HepG2 (cell line): Measurements from ENCODE around the gene TNFRSF25. TPM values are rescaled to one million over a fixed set of nuclear protein-coding genes. Genes with fewer than 3 reads are reported as not detected.

Source experiments
- ATF1 ChIP-seq: IDR thresholded peaks from 2 replicates; pipeline ENCODE4 v1.6.1; 2016; ENCODE audit warnings: mild to moderate bottlenecking, control low read depth
- DPF2 ChIP-seq: sonication (generic); formaldehyde crosslinking; IDR thresholded peaks from 2 replicates; pipeline ENCODE4 v1.4.0; 2020; ENCODE audit warnings: mild to moderate bottlenecking, low read depth, missing genetic modification reagents, borderline replicate concordance
- KLF12 ChIP-seq: sonication (generic); formaldehyde crosslinking; IDR thresholded peaks from 2 replicates; pipeline ENCODE4 v1.4.0; 2020; ENCODE audit warnings: missing genetic modification reagents, borderline replicate concordance
- MAZ ChIP-seq, 2 experiments: sonication (generic) in 1 of 2; formaldehyde crosslinking in 1 of 2; IDR thresholded peaks; 2 replicates each; pipeline versions ENCODE4 v1.5.0 to v1.6.1; 2012 to 2020; ENCODE audit warnings: low read depth in 2 of 2, mild to moderate bottlenecking in 2 of 2, borderline replicate concordance in 1 of 2, improper control_type of control experiment in 1 of 2, low read length in 1 of 2, missing genetic modification reagents in 1 of 2, moderate library complexity in 1 of 2
- NFYB ChIP-seq: sonication (generic); formaldehyde crosslinking; IDR thresholded peaks from 2 replicates; pipeline ENCODE4 v1.4.0; 2020; ENCODE audit warnings: missing genetic modification reagents
- PHF8 ChIP-seq: sonication (generic); formaldehyde crosslinking; IDR thresholded peaks from 2 replicates; pipeline ENCODE4 v1.5.0; 2020; ENCODE audit warnings: missing genetic modification reagents
- POLR2G ChIP-seq: fragments of 200-400 bp; formaldehyde crosslinking; IDR thresholded peaks from 2 replicates; pipeline ENCODE4 v1.6.1; 2018; ENCODE audit warnings: mild to moderate bottlenecking, low read depth, low read length, moderate library complexity
- SIX4 ChIP-seq: sonication (generic); formaldehyde crosslinking; IDR thresholded peaks from 2 replicates; pipeline ENCODE4 v1.4.0; 2020; ENCODE audit warnings: missing genetic modification reagents
- TSC22D2 ChIP-seq: sonication (generic); formaldehyde crosslinking; IDR thresholded peaks from 2 replicates; pipeline ENCODE4 v1.5.1; 2020; ENCODE audit warnings: missing genetic modification reagents, mild to moderate bottlenecking, borderline replicate concordance
- ZNF296 ChIP-seq: sonication (generic); formaldehyde crosslinking; conservative IDR thresholded peaks from 2 replicates; pipeline ENCODE4 v1.5.0; 2020; ENCODE audit warnings: mild to moderate bottlenecking, missing genetic modification reagents
- ZNF44 ChIP-seq: sonication (generic); formaldehyde crosslinking; IDR thresholded peaks from 2 replicates; pipeline ENCODE4 v1.5.1; 2020; ENCODE audit warnings: mild to moderate bottlenecking, missing genetic modification reagents
- polyA plus RNA-seq, 8 experiments: library from polyadenylated mRNA; depleted of rRNA in 3 of 8; stranded (reverse) in 7 of 8; unstranded in 1 of 8; fragments of >200 nt; fragmentation: Illumina TruSeq in 4 of 8; extraction: Trizol in 4 of 8; gene quantifications; 2 replicates each; pipeline versions ENCODE4 v1.2.1 to v1.2.3, GENCODE V29; 2011 to 2016; ENCODE audit warnings: low read depth in 4 of 8, missing spikeins in 1 of 8, mixed read lengths in 1 of 8; ENCODE audit not compliant: insufficient read depth in 1 of 8
- total RNA-seq, 5 experiments: library from RNA; depleted of rRNA; stranded (reverse); fragments of >200 nt; fragmentation: Illumina TruSeq; extraction: Trizol; gene quantifications; 2 replicates each; pipeline ENCODE4 v1.2.3, GENCODE V29; 2016; ENCODE audit warnings: low read depth in 1 of 5
- TF ChIP-seq, protein P1 (sequence below): sonication (generic); formaldehyde crosslinking; conservative IDR thresholded peaks from 2 replicates; pipeline ENCODE4 v1.8.0; 2022; ENCODE audit warnings: low read depth, missing genetic modification reagents
- TF ChIP-seq, protein P2 (sequence below), 2 experiments: sonication (generic) in 1 of 2; formaldehyde crosslinking in 1 of 2; IDR thresholded peaks; 2 replicates each; pipeline versions ENCODE4 v1.4.0 to v1.6.1; 2016 to 2020; ENCODE audit warnings: borderline replicate concordance in 1 of 2, low read depth in 1 of 2, mild to moderate bottlenecking in 1 of 2, missing genetic modification reagents in 1 of 2
- TF ChIP-seq, protein P3 (sequence below): sonication (generic); formaldehyde crosslinking; IDR thresholded peaks from 2 replicates; pipeline ENCODE4 v1.8.0; 2022; ENCODE audit warnings: low read depth, missing genetic modification reagents
- TF ChIP-seq, protein P4 (sequence below): sonication (generic); formaldehyde crosslinking; IDR thresholded peaks from 2 replicates; pipeline ENCODE4 v1.5.0; 2020; ENCODE audit warnings: mild to moderate bottlenecking, missing genetic modification reagents, borderline replicate concordance

TNFRSF25 gene
- total and polyA plus RNA-seq, 2 of the 13 experiments (the other 11 are each of a cell fraction or from before 2014, with no cell fraction given), result 1.4 to 1.5 TPM

DNA sequence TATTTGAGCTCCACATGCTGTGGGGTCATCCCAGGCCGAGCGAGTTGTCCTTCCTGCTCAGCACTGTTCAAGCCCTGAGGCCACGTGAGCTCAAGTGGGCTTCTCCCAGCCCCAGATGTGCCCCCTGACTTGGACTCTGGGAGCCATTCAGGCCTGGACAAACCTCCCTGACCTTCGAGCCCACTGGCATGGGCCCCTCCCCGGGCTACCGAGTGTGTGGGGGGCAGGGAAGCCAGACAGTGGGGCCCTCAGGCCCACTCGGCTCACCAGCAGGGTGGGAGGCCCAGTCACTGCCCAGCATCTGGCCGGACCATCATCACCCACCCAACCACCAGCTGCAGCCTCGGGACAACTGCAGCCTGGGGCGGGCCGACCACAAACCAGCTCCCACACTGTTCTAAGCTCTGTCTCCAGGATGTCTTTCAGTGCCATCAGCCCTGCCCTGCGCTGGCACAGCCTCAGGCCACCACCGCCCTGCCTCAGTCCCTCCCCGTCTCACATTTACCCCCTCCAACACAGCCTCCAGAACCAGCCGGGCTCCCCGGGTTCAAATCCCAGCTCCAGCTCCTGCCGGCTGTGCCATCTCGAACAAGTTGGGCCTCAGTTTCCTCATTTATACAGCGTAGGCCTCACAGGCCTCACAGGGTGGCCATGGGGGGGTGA lies 46.4 kb upstream of the TNFRSF25 start (continued):
- TF ChIP-seq PHF8 (CRISPR knock-in tag) (peak; percentile 31; the same call in 1 of the 2 replicates), MAZ (IDR thresholded peaks at IDR 0.05; ENCODE audit: borderline replicate concordance, low read depth, low read length) (no peak), MAZ (CRISPR knock-in tag; IDR thresholded peaks at IDR 0.05; ENCODE audit: low read depth) (no peak), TSC22D2 (CRISPR knock-in tag) (no peak), ZNF44 (no peak), SIX4 (CRISPR knock-in tag) (no peak), DPF2 (CRISPR knock-in tag) (no peak), KLF12 (CRISPR knock-in tag) (no peak), ZNF296 (CRISPR knock-in tag) (no peak), NFYB (CRISPR knock-in tag) (no peak), POLR2G (no peak), ATF1 (no peak)
- TF ChIP-seq, protein P1, sequence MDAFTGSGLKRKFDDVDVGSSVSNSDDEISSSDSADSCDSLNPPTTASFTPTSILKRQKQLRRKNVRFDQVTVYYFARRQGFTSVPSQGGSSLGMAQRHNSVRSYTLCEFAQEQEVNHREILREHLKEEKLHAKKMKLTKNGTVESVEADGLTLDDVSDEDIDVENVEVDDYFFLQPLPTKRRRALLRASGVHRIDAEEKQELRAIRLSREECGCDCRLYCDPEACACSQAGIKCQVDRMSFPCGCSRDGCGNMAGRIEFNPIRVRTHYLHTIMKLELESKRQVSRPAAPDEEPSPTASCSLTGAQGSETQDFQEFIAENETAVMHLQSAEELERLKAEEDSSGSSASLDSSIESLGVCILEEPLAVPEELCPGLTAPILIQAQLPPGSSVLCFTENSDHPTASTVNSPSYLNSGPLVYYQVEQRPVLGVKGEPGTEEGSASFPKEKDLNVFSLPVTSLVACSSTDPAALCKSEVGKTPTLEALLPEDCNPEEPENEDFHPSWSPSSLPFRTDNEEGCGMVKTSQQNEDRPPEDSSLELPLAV (CRISPR knock-in tag), result no peak
- TF ChIP-seq, protein P2, sequence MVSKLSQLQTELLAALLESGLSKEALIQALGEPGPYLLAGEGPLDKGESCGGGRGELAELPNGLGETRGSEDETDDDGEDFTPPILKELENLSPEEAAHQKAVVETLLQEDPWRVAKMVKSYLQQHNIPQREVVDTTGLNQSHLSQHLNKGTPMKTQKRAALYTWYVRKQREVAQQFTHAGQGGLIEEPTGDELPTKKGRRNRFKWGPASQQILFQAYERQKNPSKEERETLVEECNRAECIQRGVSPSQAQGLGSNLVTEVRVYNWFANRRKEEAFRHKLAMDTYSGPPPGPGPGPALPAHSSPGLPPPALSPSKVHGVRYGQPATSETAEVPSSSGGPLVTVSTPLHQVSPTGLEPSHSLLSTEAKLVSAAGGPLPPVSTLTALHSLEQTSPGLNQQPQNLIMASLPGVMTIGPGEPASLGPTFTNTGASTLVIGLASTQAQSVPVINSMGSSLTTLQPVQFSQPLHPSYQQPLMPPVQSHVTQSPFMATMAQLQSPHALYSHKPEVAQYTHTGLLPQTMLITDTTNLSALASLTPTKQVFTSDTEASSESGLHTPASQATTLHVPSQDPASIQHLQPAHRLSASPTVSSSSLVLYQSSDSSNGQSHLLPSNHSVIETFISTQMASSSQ (IDR thresholded peaks at IDR 0.05; ENCODE audit: low read depth), result 0 out of 2 replicates have a peak, but pooled peaks have one; percentile 14
- TF ChIP-seq, protein P2 (CRISPR knock-in tag; IDR thresholded peaks at IDR 0.05; ENCODE audit: borderline replicate concordance), result no peak
- TF ChIP-seq, protein P3, sequence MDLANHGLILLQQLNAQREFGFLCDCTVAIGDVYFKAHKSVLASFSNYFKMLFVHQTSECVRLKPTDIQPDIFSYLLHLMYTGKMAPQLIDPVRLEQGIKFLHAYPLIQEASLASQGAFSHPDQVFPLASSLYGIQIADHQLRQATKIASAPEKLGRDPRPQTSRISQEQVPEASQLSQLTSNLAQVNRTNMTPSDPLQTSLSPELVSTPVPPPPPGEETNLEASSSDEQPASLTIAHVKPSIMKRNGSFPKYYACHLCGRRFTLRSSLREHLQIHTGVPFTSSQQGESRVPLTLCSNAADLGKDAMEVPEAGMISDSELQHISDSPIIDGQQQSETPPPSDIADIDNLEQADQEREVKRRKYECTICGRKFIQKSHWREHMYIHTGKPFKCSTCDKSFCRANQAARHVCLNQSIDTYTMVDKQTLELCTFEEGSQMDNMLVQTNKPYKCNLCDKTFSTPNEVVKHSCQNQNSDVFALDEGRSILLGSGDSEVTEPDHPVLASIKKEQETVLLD, result no peak
- TF ChIP-seq, protein P4, sequence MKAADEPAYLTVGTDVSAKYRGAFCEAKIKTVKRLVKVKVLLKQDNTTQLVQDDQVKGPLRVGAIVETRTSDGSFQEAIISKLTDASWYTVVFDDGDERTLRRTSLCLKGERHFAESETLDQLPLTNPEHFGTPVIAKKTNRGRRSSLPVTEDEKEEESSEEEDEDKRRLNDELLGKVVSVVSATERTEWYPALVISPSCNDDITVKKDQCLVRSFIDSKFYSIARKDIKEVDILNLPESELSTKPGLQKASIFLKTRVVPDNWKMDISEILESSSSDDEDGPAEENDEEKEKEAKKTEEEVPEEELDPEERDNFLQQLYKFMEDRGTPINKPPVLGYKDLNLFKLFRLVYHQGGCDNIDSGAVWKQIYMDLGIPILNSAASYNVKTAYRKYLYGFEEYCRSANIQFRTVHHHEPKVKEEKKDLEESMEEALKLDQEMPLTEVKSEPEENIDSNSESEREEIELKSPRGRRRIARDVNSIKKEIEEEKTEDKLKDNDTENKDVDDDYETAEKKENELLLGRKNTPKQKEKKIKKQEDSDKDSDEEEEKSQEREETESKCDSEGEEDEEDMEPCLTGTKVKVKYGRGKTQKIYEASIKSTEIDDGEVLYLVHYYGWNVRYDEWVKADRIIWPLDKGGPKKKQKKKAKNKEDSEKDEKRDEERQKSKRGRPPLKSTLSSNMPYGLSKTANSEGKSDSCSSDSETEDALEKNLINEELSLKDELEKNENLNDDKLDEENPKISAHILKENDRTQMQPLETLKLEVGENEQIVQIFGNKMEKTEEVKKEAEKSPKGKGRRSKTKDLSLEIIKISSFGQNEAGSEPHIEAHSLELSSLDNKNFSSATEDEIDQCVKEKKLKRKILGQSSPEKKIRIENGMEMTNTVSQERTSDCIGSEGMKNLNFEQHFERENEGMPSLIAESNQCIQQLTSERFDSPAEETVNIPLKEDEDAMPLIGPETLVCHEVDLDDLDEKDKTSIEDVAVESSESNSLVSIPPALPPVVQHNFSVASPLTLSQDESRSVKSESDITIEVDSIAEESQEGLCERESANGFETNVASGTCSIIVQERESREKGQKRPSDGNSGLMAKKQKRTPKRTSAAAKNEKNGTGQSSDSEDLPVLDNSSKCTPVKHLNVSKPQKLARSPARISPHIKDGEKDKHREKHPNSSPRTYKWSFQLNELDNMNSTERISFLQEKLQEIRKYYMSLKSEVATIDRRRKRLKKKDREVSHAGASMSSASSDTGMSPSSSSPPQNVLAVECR, result peak; percentile 9; the same call in 1 of the 2 replicates
